Measurements from ENCODE around the gene GRM4. TPM values are rescaled to one million over a fixed set of nuclear protein-coding genes. Genes with fewer than 3 reads are reported as not detected.

GRM4 gene
- total RNA-seq, 2 experiments from 2014 or later = 0.27 TPM; not detected in 1

- Mint-ChIP-seq H3K27me3 (ENCODE audit: low read depth) (no peaks in the 10 kb centered on the region), H3K27ac (no peak overlapping the region), H3K9me3 (no peaks in the 10 kb centered on the region), H3K4me1 (ENCODE audit: low read depth) (peaks cover 6% of the 10 kb centered on the region), H3K36me3 (ENCODE audit: low read depth) (no peaks in the 10 kb centered on the region), H3K4me3 (no peak overlapping the region)
- CTCF ChIA-PET = no interaction called here
- intact Hi-C loops (cut with micrococcal nuclease) = no loop called here
- no peak for DNase-seq
Observed at GRCh38 chr6:34176261-34177031, 30.6 kb upstream of the GRM4 start.

- no peak overlapping the region for H3K27ac Mint-ChIP-seq
- H3K4me3 Mint-ChIP-seq = no peak overlapping the region
- CTCF ChIA-PET = interaction anchor here (0.5 to 1.0 kb wide), 2 partner anchors 20 to 287 kb away, joined by 3 read pairs; no protein-coding TSS in a partner anchor
- DNase-seq = no peak
- H3K27me3 Mint-ChIP-seq (ENCODE audit: low read depth) = no peaks in the 10 kb centered on the region
- no peaks in the 10 kb centered on the region for H3K36me3 Mint-ChIP-seq (ENCODE audit: low read depth)
- intact Hi-C loops (cut with micrococcal nuclease) = no loop called here
- H3K9me3 Mint-ChIP-seq = no peaks in the 10 kb centered on the region
- H3K4me1 Mint-ChIP-seq (ENCODE audit: low read depth) = peaks cover 8% of the 10 kb centered on the region
Observed at GRCh38 chr6:34174846-34175399, 29.0 kb upstream of the GRM4 start.

- Mint-ChIP-seq H3K27ac (no peak overlapping the region), H3K4me1 (ENCODE audit: low read depth) (peaks cover 8% of the 10 kb centered on the region), H3K4me3 (no peak overlapping the region), H3K9me3 (peaks cover 2% of the 10 kb centered on the region), H3K36me3 (ENCODE audit: low read depth) (no peaks in the 10 kb centered on the region), H3K27me3 (ENCODE audit: low read depth) (no peaks in the 10 kb centered on the region)
- intact Hi-C loops (cut with micrococcal nuclease) = no loop called here
- DNase-seq = no peak
- CTCF ChIA-PET = no interaction called here
Observed at GRCh38 chr6:34172961-34173775, 27.3 kb upstream of the GRM4 start.

- CTCF ChIA-PET = interaction anchor here (0.6 kb wide), 1 partner anchor 290 kb away, joined by 3 read pairs; no protein-coding TSS in a partner anchor
- Mint-ChIP-seq H3K36me3 (ENCODE audit: low read depth) (no peaks in the 10 kb centered on the region), H3K27me3 (ENCODE audit: low read depth) (no peaks in the 10 kb centered on the region), H3K9me3 (peaks cover 2% of the 10 kb centered on the region), H3K4me1 (ENCODE audit: low read depth) (peaks cover 8% of the 10 kb centered on the region), H3K27ac (no peak overlapping the region), H3K4me3 (no peak overlapping the region)
- intact Hi-C loops (cut with micrococcal nuclease) = no loop called here
- DNase-seq = no peak
Observed at GRCh38 chr6:34170346-34170745, 24.5 kb upstream of the GRM4 start.

- Mint-ChIP-seq H3K9me3 (peaks cover 2% of the 10 kb centered on the region), H3K27ac (no peak overlapping the region), H3K36me3 (ENCODE audit: low read depth) (no peaks in the 10 kb centered on the region), H3K4me1 (ENCODE audit: low read depth) (peaks cover 9% of the 10 kb centered on the region), H3K27me3 (ENCODE audit: low read depth) (no peaks in the 10 kb centered on the region), H3K4me3 (no peak overlapping the region)
- CTCF ChIA-PET = interaction anchor here (0.6 kb wide), 1 partner anchor 289 kb away, joined by 3 read pairs; no protein-coding TSS in a partner anchor
- intact Hi-C loops (cut with micrococcal nuclease) = no loop called here
- DNase-seq = no peak
Observed at GRCh38 chr6:34169897-34170296, 24.0 kb upstream of the GRM4 start.

- Mint-ChIP-seq H3K27ac (no peak overlapping the region), H3K27me3 (ENCODE audit: low read depth) (no peaks in the 10 kb centered on the region), H3K36me3 (ENCODE audit: low read depth) (no peaks in the 10 kb centered on the region), H3K4me3 (no peak overlapping the region), H3K9me3 (peaks cover 10% of the 10 kb centered on the region), H3K4me1 (ENCODE audit: low read depth) (peaks cover 2% of the 10 kb centered on the region)
- DNase-seq = no peak
- intact Hi-C loops (cut with micrococcal nuclease) = no loop called here
- CTCF ChIA-PET = interaction anchor here (0.6 to 3.3 kb wide), 6 partner anchors 22 to 496 kb away, joined by 3 to 17 read pairs (median 6); no protein-coding TSS in a partner anchor
Observed at GRCh38 chr6:34161857-34162515, 16.1 kb upstream of the GRM4 start.

- Mint-ChIP-seq H3K9me3 (peaks cover 10% of the 10 kb centered on the region), H3K27me3 (ENCODE audit: low read depth) (no peaks in the 10 kb centered on the region), H3K4me1 (ENCODE audit: low read depth) (peaks cover under 1% of the 10 kb centered on the region), H3K4me3 (no peak overlapping the region), H3K27ac (no peak overlapping the region), H3K36me3 (ENCODE audit: low read depth) (no peaks in the 10 kb centered on the region)
- intact Hi-C loops (cut with micrococcal nuclease) = loop anchor here (10.0 kb wide), 3 partner anchors 305 to 445 kb away; partner anchors contain the start of genes IP6K3 and UQCC2
- CTCF ChIA-PET = interaction anchor here (0.6 kb wide), 1 partner anchor 40 kb away, joined by 4 read pairs; no protein-coding TSS in a partner anchor
- DNase-seq = no peak
Observed at GRCh38 chr6:34159844-34160243, 14.0 kb upstream of the GRM4 start.

- no peaks in the 10 kb centered on the region for H3K36me3 Mint-ChIP-seq (ENCODE audit: low read depth)
- CTCF ChIA-PET = interaction anchor here (5.6 kb wide), 1 partner anchor 106 kb away, joined by 58 read pairs; no protein-coding TSS in a partner anchor
- H3K4me3 Mint-ChIP-seq = no peak overlapping the region
- intact Hi-C loops (cut with micrococcal nuclease) = loop anchor here (10.0 kb wide), 3 partner anchors 304 to 444 kb away; partner anchors contain the start of genes IP6K3 and UQCC2
- H3K27ac Mint-ChIP-seq = no peak overlapping the region
- H3K27me3 Mint-ChIP-seq (ENCODE audit: low read depth) = peaks cover 4% of the 10 kb centered on the region
- DNase-seq = no peak
- peaks cover 10% of the 10 kb centered on the region for H3K9me3 Mint-ChIP-seq
- H3K4me1 Mint-ChIP-seq (ENCODE audit: low read depth) = peaks cover 8% of the 10 kb centered on the region
Observed at GRCh38 chr6:34158876-34159275, 13.0 kb upstream of the GRM4 start.

GRCh38 chr6:34157851-34158250 lies 12.0 kb upstream of the GRM4 start:
- Mint-ChIP-seq H3K4me3 (no peak overlapping the region), H3K36me3 (ENCODE audit: low read depth) (no peaks in the 10 kb centered on the region), H3K4me1 (ENCODE audit: low read depth) (peaks cover 8% of the 10 kb centered on the region), H3K27me3 (ENCODE audit: low read depth) (peaks cover 10% of the 10 kb centered on the region), H3K27ac (no peak overlapping the region), H3K9me3 (peaks cover 10% of the 10 kb centered on the region)
- intact Hi-C loops (cut with micrococcal nuclease) = loop anchor here (10.0 kb wide), 3 partner anchors 303 to 443 kb away; partner anchors contain the start of genes IP6K3 and UQCC2
- CTCF ChIA-PET = interaction anchor here (0.6 to 5.6 kb wide), 3 partner anchors 105 to 944 kb away, joined by 3 to 58 read pairs (median 3); no protein-coding TSS in a partner anchor
- no peak for DNase-seq

GRCh38 chr6:34157236-34157830 lies 11.4 kb upstream of the GRM4 start:
- no peaks in the 10 kb centered on the region for H3K36me3 Mint-ChIP-seq (ENCODE audit: low read depth)
- CTCF ChIA-PET = interaction anchor here (0.6 to 5.6 kb wide), 4 partner anchors 92 to 945 kb away, joined by 3 to 58 read pairs (median 3); partner anchors contain the start of gene SMIM29
- H3K27ac Mint-ChIP-seq = no peak overlapping the region
- H3K9me3 Mint-ChIP-seq = peaks cover 10% of the 10 kb centered on the region
- H3K27me3 Mint-ChIP-seq (ENCODE audit: low read depth) = peaks cover 14% of the 10 kb centered on the region
- DNase-seq = no peak
- no peak overlapping the region for H3K4me3 Mint-ChIP-seq
- intact Hi-C loops (cut with micrococcal nuclease) = loop anchor here (10.0 kb wide), 3 partner anchors 303 to 443 kb away; partner anchors contain the start of genes IP6K3 and UQCC2
- H3K4me1 Mint-ChIP-seq (ENCODE audit: low read depth) = peaks cover 8% of the 10 kb centered on the region
